Kasumi-1 (cell line): ENCODE data around the gene S100A3.
"Not testable (repeated sequence)": the region's sequence is repeated elsewhere in the genome, so short reads cannot be mapped to it uniquely, and the experiment has no call there.

Source experiments
- DNase-seq, 2 experiments: peaks; one replicate each; lab custom pipeline; 2025; lab: John Stamatoyannopoulos, UW

S100A3 gene

DNA sequence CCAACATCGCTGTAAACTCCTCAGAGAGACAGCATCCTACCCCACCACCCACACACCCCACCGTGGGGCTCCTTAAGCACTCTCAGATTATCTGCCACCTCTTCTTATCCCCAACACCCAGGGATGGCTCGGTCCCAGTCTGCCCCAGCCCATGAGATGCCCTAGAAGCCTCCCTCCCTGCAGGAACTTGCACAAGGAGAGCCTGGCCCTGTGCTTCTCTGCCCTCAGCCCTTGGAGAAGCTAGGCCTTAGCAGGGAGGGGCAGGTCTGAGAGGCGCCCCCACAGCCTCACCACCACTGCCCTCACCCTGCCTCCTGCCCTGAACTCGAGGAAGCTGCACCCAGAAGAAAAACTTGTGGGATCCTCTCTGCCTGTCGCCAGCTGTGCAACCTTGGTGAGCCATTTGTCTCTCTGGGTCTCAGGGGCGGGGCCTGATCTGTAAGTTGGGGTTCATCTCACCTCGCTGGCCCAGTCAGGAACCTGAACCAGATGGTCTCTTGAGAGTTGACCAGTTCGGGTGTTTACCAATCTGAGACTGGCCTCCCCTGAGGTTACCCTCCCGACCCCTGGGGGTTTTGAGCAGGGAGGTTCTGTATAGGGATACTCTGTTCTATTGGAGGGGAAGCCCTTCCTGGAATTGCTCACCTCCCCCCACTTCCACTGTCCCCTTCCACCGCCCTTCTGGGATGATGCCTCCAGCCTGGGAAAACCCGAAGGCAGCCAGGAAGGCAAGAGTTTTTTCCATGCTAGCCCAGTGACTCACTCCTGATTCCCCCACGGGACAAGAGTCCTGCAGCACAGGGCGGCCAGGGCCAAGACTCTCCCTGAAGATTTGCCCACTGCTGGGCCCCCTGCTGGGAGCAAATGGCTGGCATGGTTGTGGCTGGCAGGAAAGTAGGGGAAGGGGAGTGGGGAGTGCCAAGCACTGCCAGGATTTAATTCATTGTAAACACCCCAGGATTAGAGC lies at the start of gene S100A3:
S100A3 (minus strand) TSS at position 537 of the 967 bp plus-strand sequence. CDS start 773 bp downstream, outside the sequence.
- no peak for DNase-seq

GRCh38 chr1:153598309-153599172 lies 49.5 kb upstream of the S100A3 start:
- peak; percentile 99 for DNase-seq

GRCh38 chr1:153597206-153597605 lies 48.1 kb upstream of the S100A3 start:
- DNase-seq: no peak

- DNase-seq: no peak
Observed at GRCh38 chr1:153592748-153593147, 43.7 kb upstream of the S100A3 start.

DNA sequence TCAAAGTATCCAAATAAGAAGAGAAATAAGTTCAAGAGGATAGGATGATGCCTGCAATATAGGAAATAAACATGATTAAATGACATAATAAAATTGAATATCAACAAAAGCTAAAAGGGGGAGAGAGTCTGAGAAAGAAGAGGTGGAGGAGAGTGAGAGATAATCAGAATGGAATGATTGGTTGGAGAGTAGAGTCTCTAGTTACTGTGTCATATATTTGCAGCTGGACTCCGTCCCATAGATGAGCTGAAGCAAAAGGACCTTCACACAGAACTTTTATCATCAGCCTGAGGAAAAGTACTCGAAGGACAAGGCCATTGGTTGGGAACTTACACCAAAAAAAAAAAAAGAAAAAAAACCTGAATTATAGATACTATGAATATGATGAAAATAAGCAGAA lies 39.4 kb upstream of the S100A3 start:
- DNase-seq: no peak

- DNase-seq: not testable (repeated sequence)
Observed at GRCh38 chr1:153588033-153588432, 39.0 kb upstream of the S100A3 start.

DNA sequence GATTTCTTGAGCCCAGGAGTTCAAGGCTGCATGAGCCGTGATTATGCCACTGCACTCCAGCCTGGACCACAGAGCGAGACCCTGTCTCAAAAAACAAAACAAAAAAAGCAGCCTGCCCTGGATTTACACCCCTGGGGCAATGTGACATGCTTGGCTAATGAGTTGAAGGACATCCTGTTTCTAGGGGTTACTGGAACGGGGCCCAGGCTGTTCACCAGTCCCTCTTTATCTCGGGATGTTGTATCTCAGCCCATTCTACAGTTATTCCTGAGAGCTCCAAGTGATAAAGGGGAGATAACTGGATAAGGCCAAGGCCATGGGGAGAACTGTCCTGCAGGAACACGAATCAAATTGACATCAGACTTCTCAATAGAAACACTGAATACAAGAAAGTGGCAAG lies 38.3 kb upstream of the S100A3 start:
- DNase-seq: no peak

DNA sequence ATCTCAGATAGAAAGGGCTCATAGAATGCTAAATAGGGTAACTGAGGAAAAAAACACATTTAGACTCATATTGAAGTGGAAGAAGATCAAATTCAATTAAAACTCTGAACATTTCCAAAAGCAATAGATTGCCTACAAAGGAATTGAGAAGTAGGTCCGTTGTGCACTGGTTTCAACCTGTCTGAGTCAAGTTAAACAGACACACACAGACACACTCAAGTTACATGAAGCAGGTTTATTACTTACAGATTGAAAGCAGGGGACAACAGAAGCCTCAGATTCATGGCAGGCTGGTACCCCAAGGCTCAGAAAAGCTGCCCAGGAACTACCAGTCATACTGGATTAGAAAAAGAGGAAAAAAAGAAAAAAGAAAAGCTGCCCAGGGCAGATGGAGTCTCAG lies 37.3 kb upstream of the S100A3 start:
- DNase-seq: no peak

- no peak for DNase-seq
Observed at GRCh38 chr1:153585006-153585405, 35.9 kb upstream of the S100A3 start.

DNA sequence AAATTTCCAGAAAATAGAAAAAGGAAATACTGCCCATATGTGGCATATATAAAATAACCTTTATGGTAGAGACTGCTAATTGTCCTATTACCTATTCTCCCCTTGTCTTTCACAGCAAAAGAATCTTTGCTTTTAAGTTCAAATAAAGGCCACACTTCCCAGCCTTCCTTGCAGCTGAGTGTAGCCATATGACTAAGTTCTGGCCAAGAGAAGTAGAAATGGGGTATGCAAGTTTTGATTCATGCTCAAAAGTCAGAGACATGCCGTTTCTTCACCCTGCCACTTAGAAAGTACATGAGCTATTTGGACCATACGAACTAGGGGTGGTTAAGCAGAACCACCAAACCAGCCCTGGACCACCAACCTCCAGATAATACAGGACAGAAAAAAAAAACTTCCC lies 34.9 kb upstream of the S100A3 start:
- no peak for DNase-seq

- not testable (repeated sequence) for DNase-seq
Observed at GRCh38 chr1:153583514-153583913, 34.5 kb upstream of the S100A3 start.

GRCh38 chr1:153582836-153583235 lies 33.8 kb upstream of the S100A3 start:
- DNase-seq: not testable (repeated sequence)

DNA sequence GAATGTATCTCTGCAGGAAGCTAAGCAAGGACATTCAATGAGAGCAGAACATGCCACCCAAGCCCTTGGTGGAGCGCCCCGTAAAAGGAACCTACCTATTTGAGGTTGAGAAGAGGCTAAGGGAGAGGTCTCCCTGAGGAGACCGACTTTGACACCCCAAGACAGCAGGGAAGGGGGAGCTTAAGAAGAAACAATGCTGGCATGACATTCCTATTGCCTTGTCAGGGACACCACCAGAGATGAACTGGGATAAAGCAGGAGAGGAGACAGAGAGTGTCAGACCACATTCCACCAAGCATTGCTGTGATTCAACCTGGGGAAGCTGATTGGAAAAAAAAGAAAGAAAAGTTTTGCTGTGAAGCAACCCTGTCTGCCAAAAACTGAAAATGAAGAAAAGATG lies 29.9 kb upstream of the S100A3 start:
- DNase-seq: no peak

DNA sequence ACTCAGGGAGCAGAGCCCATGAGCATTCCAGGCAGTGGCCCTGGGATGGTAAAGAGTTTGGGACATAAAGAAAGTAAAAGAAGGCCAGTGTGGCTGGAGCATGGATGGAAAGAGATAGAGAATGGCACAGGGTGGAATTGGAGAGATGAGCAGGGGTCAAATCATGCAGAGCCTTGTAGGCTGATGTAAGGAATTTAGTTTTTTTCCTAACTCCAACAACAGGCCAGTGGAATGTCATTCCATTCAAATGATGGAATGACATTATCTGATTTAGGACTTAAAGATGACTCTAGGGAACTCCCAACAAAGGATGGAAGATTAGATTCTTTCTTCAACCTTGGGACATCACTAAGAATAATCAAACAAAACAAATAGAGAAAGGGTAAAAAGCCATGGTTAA lies 29.4 kb upstream of the S100A3 start:
- DNase-seq: no peak

DNA sequence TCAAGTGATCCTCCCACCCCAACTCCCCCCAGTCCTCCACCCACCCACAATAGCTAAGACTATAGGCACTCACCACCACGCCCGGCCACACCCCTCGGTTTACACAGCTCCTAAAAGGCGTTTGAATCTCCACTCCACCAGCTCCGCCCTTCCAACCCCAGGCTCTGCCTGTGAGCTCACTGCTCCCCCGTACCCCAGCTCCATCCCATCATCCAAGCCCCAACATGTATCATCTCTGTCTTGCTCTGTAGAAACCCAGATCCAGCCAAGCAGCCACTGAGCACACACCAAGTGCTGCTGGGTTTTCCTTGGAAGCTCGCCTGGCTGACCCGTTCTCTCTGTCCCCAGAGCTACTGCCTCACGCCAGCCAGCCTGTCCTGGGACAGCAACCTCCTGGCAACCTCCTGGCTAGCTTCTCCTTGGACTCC lies 28.6 kb upstream of the S100A3 start:
- DNase-seq: no peak

DNA sequence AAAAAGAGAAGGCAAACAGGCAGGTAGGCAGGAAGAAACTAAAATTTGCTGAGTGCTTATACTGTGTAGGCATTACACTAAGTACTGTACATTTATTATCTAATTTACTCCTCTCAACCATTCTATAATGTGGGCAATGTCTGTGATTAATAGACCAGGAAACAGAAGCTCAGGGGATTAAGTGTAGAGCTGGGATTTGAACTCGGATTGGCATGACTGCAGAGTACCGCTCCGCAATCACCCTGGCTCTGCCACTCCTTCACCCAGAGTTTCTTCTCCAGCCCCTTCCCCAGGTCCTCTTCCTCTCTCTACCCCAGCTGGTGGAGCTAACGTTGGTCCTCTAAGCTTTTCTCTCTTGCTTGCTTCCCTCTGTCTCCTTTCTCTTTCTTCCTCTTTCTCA lies 28.1 kb upstream of the S100A3 start:
- DNase-seq: peak in 1 of 2 experiments; percentile 13

DNA sequence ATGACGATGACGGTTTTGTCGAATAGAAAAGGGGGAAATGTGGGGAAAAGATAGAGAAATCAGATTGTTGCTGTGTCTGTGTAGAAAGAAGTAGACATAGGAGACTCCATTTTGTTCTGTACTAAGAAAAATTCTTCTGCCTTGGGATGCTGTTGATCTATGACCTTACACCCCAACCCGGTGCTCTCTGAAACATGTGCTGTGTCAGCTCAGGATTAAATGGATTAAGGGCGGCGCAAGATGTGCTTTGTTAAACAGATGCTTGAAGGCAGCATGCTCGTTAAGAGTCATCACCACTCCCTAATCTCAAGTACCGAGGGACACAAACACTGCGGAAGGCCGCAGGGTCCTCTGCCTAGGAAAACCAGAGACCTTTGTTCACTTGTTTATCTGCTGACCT lies 26.4 kb upstream of the S100A3 start:
- not testable (repeated sequence) for DNase-seq

DNA sequence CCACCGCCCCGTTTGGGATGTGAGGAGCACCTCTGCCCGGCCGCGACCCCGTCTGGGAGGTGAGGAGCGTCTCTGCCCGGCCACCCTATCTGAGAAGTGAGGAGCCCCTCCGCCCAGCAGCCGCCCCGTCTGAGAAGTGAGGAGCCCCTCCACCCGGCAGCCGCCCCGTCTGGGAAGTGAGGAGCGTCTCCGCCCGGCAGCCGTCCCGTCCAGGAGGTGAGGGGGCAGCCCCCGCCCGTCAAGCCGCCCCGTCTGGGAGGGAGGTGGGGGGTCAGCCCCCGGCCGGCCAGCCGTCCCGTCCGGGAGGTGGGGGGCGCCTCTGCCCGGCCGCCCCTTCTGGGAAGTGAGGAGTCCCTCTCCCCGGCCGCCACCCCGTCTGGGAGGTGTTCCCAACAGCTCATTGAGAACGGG lies 26.0 kb upstream of the S100A3 start:
- not testable (repeated sequence) for DNase-seq

- DNase-seq: no peak
Observed at GRCh38 chr1:153573351-153573750, 24.3 kb upstream of the S100A3 start.

GRCh38 chr1:153572569-153573015 lies 23.5 kb upstream of the S100A3 start:
- peak; percentile 52 to 54 for DNase-seq

GRCh38 chr1:153571706-153572105 lies 22.6 kb upstream of the S100A3 start:
- DNase-seq: no peak

GRCh38 chr1:153570874-153571273 lies 21.8 kb upstream of the S100A3 start:
- DNase-seq: no peak

DNA sequence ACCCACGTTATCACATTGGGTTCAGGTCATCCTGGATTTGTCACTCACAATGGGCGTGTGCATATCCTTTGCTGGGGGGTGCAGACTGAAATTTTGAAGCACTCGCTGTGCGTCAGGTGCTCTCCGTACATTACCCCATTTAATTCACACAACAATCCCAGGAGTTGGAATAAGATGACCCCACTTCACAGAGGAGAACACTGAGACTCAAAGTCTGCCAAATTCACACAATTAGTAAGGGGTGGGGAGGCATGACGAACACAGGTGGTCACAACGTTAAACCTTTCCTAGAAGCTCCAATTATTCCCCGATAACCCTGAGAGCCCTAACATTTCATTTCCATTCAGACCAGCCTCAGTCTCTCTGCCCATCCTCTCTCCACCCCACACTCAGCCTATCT lies 20.4 kb upstream of the S100A3 start:
- no peak for DNase-seq
